ENCODE data around the gene KLHDC9. TPM values are rescaled to one million over a fixed set of nuclear protein-coding genes. Genes with fewer than 3 reads are reported as not detected.
A peak's percentile ranks its signal among the peaks of the same experiment; 100 is the strongest.

Gene KLHDC9
- total and polyA plus RNA-seq, 2 donors (not counting 1 experiment from before 2014, with no cell fraction given) = 1.6 to 2.7 TPM

- H3K4me1 Mint-ChIP-seq = peaks cover 41% of the 10 kb centered on the region
Observed at GRCh38 chr1:161132410-161133219, 34.5 kb downstream of the KLHDC9 start, which contains the start of gene DEDD. TSS of gene DEDD (minus strand) at chr1:161132667. CDS start at chr1:161124462, 8,205 bp downstream.

More at GRCh38 chr1:161132410-161133219, 34.5 kb downstream of the KLHDC9 start, which contains the start of gene DEDD:
- Mint-ChIP-seq H3K27ac (no peak within 1 kb of the TSS), H3K4me3 (no peak within 1 kb of the TSS), H3K9me3 (ENCODE audit: insufficient read depth) (no peaks in the 10 kb centered on the region), H3K27me3 (no peaks in the 10 kb centered on the region)
- no peaks in the 10 kb centered on the region for H3K9me3 ChIP-seq (ENCODE audit: control extremely low read depth in 1 of 3, control insufficient read depth in 2 of 3, insufficient read depth in 1 of 3, low read length in 2 of 3)
- peaks cover 1 to 23% of the 10 kb centered on the region in 2 experiments for H3K36me3 ChIP-seq (replicated peaks in 1 of 2; ENCODE audit: control extremely low read depth in 1 of 2, control insufficient read depth in 1 of 2, extremely low read depth in 1 of 2, insufficient read depth in 2 of 2, low read length in 1 of 2)
- no peak for TF ChIP-seq EZH2 (IDR thresholded peaks at IDR 0.05; ENCODE audit: borderline replicate concordance, insufficient read depth, low read depth, low read length, poor library complexity, severe bottlenecking)
- TF ChIP-seq CTCF (IDR thresholded peaks at IDR 0.05) = no peak
- ChIA-PET POLR2A (interaction anchor here (0.5 to 2.3 kb wide), 8 partner anchors 15 to 114 kb away, joined by 3 to 12 read pairs (median 5); partner anchors contain the start of genes ARHGAP30, NIT1, PFDN2 and PPOX), CTCF (interaction anchor here (0.6 to 10.0 kb wide), 10 partner anchors 14 to 940 kb away, joined by 3 to 82 read pairs (median 4); partner anchors contain the start of genes ARHGAP30, NIT1, PFDN2 and PPOX)
- H2AFZ ChIP-seq (ENCODE audit: insufficient read depth, low read depth, low read length, poor library complexity, severe bottlenecking) = peak within 1 kb of the TSS; percentile 89
- ATAC-seq (ENCODE audit: low read depth) = peak; percentile 91
- intact Hi-C loops (cut with micrococcal nuclease) = loop anchor here (1.0 to 10.0 kb wide), 11 partner anchors 14 to 418 kb away; partner anchors contain the start of genes ARHGAP30, CD48, KLHDC9 and NDUFS2
- H3K4me3 ChIP-seq (ENCODE audit: control extremely low read depth in 1 of 5, extremely low read depth in 1 of 5, insufficient read depth in 1 of 5, low read depth in 2 of 5, low read length in 4 of 5) = peak within 1 kb of the TSS; percentile 85 to 100 (median 92)
- H3K4me1 ChIP-seq (ENCODE audit: control insufficient read depth in 2 of 2, insufficient read depth in 2 of 2, low read length in 2 of 2) = peaks cover 18 to 27% of the 10 kb centered on the region in 2 donors
- no peaks in the 10 kb centered on the region for H3K27me3 ChIP-seq (replicated peaks in 1 of 4; ENCODE audit: control extremely low read depth in 1 of 4, control insufficient read depth in 3 of 4, insufficient read depth in 4 of 4, low read length in 3 of 4)
- H3K9ac ChIP-seq (ENCODE audit: low read length) = peak within 1 kb of the TSS; percentile 82
- WGBS (ENCODE audit: insufficient coverage) = under 1% methylated on average over 54 of the region's 68 CpGs
- peak within 1 kb of the TSS; percentile 98 for H3K4me2 ChIP-seq (replicated peaks; ENCODE audit: low read depth, low read length, poor library complexity, severe bottlenecking)
- no peaks in the 10 kb centered on the region for H4K20me1 ChIP-seq (ENCODE audit: control insufficient read depth, insufficient read depth, low read length, poor library complexity, severe bottlenecking)
- DNase-seq = peak; percentile 96
- H3K27ac ChIP-seq (ENCODE audit: low read length in 2 of 2) = peak within 1 kb of the TSS; percentile 83 to 89
- H3K79me2 ChIP-seq (ENCODE audit: control insufficient read depth, insufficient read depth, low read length) = peaks cover 51% of the 10 kb centered on the region
